SK-N-MC (cell line): ENCODE results near the gene CMIP.

ENCODE experiments used
- EZH2 ChIP-seq: fragments of 200-600 bp; sonication (generic); IDR thresholded peaks from one replicate; pipeline ENCODE4 v1.6.1; 2017; ENCODE audit warnings: antibody characterized with exemption
- POLR2AphosphoS5 ChIP-seq: IDR thresholded peaks from 2 replicates; pipeline ENCODE4 v1.6.1; 2012; ENCODE audit warnings: mild to moderate bottlenecking, low read depth, low read length, borderline replicate concordance

DNA sequence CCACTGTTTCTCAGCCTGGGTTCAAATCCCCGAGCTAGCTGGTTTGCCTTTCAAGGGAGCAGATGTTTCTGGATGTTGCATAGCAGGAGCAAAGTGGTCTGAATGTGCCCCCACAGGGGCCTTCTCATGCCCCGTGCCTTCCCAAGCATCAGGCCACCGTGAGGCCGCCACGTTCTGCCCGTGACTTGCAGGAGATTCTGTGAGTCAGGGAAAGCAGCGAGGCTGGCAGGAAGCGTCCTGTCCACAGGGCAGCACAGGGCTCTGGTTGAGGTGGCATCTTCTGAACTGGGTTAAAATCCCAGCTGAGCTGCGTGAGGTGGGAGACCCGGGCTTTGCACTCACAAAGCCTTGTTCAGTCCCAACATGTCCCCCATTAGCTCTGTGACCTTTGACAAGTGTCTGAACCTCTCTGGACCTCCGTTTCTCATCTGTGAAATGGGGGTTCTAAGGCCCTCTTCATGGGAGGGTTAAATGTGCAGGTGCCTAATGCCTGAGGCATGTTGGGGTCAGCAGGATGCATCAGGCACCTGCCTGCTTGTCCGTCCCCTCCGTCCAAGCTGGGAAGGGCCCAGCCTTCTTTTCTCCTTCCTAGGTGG lies 239.7 kb downstream of the CMIP start:
- TF ChIP-seq EZH2, result no peak
- TF ChIP-seq POLR2AphosphoS5, result no peak
